Stomach smooth muscle (tissue), 2 donors: ENCODE results near the gene HMG20B.
"Not testable (repeated sequence)": the region's sequence is repeated elsewhere in the genome, so short reads cannot be mapped to it uniquely, and the experiment has no call there.

ENCODE experiments used
- H3K27ac ChIP-seq: one replicate; pipeline ENCODE4 v1.7.0; 2013; ENCODE audit warnings: mild to moderate bottlenecking, low read length, inconsistent platforms
- H3K27me3 ChIP-seq, 2 donors: one replicate each; pipeline ENCODE4 v1.7.0; 2013; ENCODE audit warnings: low read length in 2 of 2; ENCODE audit not compliant: insufficient read depth in 2 of 2, control insufficient read depth in 1 of 2
- H3K36me3 ChIP-seq, 2 donors: one replicate each; pipeline ENCODE4 v1.7.0; 2013; ENCODE audit warnings: low read length in 2 of 2; ENCODE audit not compliant: control insufficient read depth in 2 of 2, insufficient read depth in 2 of 2
- H3K4me1 ChIP-seq: one replicate; pipeline ENCODE4 v1.7.0; 2013; ENCODE audit warnings: low read length; ENCODE audit not compliant: control insufficient read depth, insufficient read depth
- H3K4me3 ChIP-seq, 2 donors: one replicate each; pipeline ENCODE4 v1.7.0; 2013; ENCODE audit warnings: low read length in 2 of 2
- H3K9ac ChIP-seq, 2 donors: one replicate each; pipeline ENCODE4 v1.7.0; 2013; ENCODE audit warnings: low read length in 2 of 2, mild to moderate bottlenecking in 1 of 2
- H3K9me3 ChIP-seq, 2 donors: one replicate each; pipeline ENCODE4 v1.7.0; 2013; ENCODE audit warnings: low read length in 2 of 2; ENCODE audit not compliant: control insufficient read depth in 2 of 2
- donor health status: healthy.
- donor health status: Pancreatic carcinoma.

The HMG20B gene

DNA sequence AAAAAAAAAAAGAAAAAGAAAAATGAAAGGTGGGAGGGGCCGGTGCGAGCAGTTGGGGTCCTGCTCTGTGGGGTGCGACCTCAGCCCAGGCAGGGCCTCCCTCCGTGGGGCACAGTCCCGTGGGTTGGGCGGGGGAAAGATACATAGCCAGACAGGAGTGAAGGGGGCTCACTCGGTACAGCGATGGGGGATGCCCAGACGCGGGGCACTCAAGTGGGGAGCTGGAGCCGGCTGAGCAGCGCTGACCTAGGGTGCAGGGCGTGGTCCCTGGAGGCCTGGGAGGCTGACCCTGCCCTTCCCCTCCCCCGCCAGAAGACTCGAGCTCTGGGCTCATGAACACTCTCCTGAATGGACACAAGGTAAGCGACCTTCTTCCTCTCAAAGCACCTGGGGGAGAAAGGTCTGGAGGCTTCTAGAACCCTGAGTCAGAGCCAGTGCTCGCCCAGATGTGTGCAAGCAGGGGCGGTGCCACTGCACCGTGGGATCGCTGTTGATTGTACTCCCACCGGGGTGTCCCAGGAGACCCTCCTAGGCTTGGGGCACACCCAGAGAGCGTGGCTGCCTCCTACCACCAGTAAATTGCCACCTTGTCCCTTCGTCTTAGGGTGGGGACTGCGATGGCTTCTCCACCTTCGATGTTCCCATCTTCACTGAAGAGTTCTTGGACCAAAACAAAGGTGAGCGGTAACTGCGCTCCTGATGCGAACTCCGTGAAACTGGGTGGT lies 3.4 kb downstream of the HMG20B start:
- H3K9me3 ChIP-seq = no peaks in the 10 kb centered on the region
- H3K27ac ChIP-seq = peak overlapping the region; percentile 46
- no peaks in the 10 kb centered on the region for H3K27me3 ChIP-seq
- H3K9ac ChIP-seq = no peak overlapping the region
- H3K4me1 ChIP-seq = peaks cover 29% of the 10 kb centered on the region
- H3K36me3 ChIP-seq = peaks cover 2 to 3% of the 10 kb centered on the region in 2 donors
- peak overlapping the region; percentile 62 to 71 for H3K4me3 ChIP-seq

DNA sequence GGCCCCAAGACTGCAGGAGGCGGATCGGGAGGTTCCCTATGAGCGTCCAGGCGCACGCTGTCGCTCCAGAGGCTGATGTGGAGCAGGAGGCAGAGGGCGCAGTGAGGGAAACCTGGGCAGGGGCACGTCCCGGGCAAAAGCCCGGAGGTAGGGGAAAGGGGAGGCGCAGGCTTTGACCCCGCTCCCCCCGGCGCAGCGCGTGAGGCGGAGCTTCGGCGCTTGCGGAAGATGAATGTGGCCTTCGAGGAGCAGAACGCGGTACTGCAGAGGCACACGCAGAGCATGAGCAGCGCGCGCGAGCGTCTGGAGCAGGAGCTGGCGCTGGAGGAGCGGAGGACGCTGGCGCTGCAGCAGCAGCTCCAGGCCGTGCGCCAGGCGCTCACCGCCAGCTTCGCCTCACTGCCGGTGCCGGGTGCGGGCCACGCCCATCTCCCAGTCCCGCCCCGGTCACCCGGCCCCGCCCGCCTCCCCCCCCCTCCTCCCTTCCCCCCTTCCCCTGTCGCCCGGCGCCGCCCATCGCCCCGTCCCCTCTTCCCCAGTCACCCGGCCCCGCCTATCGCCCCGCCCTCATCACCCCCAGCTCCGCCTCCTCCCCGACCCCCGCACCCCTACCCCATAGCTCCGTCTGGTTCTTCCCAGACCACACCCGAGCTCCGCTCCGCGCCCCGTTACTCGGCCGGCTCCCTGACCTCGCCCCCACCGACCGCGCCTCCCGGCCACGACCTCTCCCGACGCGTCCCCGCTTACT lies 4.1 kb downstream of the HMG20B start:
- Histone ChIP-seq H3K9ac (no peak overlapping the region), H3K9me3 (no peaks in the 10 kb centered on the region), H3K4me1 (peaks cover 28% of the 10 kb centered on the region), H3K27ac (peak overlapping the region; percentile 46), H3K4me3 (peak overlapping the region; percentile 62 to 71), H3K36me3 (peaks cover 2 to 3% of the 10 kb centered on the region in 2 donors), H3K27me3 (no peaks in the 10 kb centered on the region)

DNA sequence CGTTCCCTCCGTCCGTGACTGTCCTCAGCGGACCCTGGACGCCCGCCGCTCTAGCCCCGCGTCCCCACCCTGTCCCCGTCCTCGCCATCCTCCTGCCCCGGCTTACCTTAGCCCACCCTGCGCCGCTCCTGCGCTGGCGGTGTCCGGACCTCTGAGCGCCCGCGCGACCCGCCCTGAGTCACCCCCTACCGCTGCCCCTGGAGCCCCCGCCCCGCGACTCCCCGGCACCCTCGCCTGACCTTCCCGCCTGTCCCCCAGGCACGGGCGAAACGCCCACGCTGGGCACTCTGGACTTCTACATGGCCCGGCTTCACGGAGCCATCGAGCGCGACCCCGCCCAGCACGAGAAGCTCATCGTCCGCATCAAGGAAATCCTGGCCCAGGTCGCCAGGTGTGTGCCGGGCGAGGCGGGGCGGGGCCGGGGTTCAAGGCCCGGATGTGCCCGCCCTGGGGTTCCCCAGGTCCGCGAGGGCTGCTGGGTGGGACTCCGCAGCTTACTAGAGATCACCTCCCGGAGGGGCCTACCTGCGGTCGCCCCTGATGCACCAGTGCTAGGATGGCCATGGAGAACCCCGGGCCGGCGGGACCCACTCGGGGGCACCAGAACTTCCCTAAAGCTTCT lies 5.1 kb downstream of the HMG20B start:
- H3K36me3 ChIP-seq = peaks cover 2 to 3% of the 10 kb centered on the region in 2 donors
- H3K4me1 ChIP-seq = peaks cover 22% of the 10 kb centered on the region
- no peaks in the 10 kb centered on the region for H3K27me3 ChIP-seq
- H3K4me3 ChIP-seq = no peak overlapping the region
- no peak overlapping the region for H3K9ac ChIP-seq
- no peaks in the 10 kb centered on the region for H3K9me3 ChIP-seq
- H3K27ac ChIP-seq = no peak overlapping the region

DNA sequence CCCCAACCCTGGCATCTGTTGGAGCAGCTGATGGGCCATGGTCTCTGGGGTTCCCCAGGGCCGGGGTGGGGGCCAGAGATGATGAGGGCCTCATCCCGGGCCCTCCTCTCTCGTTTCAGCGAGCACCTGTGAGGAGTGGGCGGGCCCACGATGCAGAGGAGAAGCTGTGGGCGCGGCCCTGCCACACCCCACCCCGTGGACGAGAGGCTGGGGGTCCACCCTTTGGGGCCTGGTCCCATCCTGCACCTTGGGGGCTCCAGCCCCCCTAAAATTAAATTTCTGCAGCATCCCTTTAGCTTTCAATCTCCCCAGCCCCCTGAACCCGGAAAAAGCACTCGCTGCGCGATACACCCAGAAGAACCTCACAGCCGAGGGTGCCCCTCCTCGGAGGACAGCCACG lies 5.6 kb downstream of the HMG20B start:
- Histone ChIP-seq H3K4me3 (no peak overlapping the region), H3K9ac (no peak overlapping the region), H3K27me3 (no peaks in the 10 kb centered on the region), H3K4me1 (peaks cover 18% of the 10 kb centered on the region), H3K9me3 (no peaks in the 10 kb centered on the region), H3K27ac (no peak overlapping the region), H3K36me3 (peaks cover 2 to 3% of the 10 kb centered on the region in 2 donors)

DNA sequence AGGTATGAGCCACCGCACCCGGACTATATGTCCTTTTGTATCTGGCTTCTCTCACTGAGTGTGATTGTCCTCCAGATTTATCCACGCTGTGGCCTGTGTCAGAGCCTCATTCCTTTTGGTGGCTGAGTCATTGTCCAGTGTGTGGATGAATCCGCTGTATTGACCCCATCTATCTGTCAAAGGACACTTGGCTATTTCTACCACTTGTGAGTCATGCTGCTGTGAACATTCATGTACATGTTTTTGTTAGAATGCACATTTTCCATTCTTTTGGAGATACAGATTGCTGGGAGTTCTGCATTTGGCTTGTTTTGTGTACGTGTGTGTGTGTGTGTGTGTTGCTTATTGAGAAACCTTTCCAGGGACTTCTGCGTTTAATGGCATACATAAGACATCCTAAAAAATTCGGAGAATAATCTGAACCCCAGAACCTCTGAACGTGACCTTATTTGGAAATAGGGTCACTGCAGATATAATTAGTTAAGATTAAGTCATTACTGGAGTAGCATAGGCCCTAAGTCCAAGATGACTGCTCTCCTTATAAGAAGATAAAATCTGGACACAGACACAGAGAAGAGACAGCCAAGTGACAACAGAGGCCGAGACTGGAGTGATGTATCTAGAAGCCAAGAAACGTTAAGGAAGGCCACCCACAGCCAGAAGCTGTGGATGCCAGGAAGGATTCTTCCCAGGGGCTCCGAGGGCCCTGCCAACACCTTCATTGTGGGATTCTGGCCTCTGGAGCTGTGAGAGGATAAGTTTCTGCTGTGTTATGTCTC lies 7.6 kb downstream of the HMG20B start:
- no peak overlapping the region for H3K9ac ChIP-seq
- no peaks in the 10 kb centered on the region for H3K9me3 ChIP-seq
- peaks cover 0 to 1% of the 10 kb centered on the region in 2 donors for H3K36me3 ChIP-seq
- no peak overlapping the region for H3K27ac ChIP-seq
- H3K4me3 ChIP-seq = no peak overlapping the region
- peaks cover 14% of the 10 kb centered on the region for H3K4me1 ChIP-seq
- peaks cover 2 to 3% of the 10 kb centered on the region in 2 donors for H3K27me3 ChIP-seq

DNA sequence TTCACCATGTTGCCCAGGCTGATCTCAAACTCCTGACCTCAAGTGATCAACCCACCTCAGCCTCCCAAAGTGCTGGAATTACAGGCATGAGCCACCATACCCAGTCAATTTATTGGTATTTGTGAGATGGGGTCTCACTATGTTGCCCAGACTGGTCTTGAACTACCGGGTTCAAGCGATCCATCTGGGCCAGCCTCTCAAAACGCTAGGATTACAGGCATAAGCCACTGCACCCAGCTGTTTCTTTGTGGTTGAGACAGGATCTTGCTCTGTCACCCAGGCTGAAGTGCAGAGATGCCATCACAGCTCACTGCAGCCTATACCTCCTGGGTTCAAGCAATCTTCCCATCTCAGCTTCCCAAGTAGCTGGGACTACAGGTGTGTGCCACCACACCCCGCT lies 9.0 kb downstream of the HMG20B start:
- H3K4me1 ChIP-seq = peaks cover 15% of the 10 kb centered on the region
- H3K36me3 ChIP-seq, H3K27ac ChIP-seq, H3K9me3 ChIP-seq, H3K4me3 ChIP-seq, H3K9ac ChIP-seq: not testable (repeated sequence)
- peaks cover 7 to 14% of the 10 kb centered on the region in 2 donors for H3K27me3 ChIP-seq

DNA sequence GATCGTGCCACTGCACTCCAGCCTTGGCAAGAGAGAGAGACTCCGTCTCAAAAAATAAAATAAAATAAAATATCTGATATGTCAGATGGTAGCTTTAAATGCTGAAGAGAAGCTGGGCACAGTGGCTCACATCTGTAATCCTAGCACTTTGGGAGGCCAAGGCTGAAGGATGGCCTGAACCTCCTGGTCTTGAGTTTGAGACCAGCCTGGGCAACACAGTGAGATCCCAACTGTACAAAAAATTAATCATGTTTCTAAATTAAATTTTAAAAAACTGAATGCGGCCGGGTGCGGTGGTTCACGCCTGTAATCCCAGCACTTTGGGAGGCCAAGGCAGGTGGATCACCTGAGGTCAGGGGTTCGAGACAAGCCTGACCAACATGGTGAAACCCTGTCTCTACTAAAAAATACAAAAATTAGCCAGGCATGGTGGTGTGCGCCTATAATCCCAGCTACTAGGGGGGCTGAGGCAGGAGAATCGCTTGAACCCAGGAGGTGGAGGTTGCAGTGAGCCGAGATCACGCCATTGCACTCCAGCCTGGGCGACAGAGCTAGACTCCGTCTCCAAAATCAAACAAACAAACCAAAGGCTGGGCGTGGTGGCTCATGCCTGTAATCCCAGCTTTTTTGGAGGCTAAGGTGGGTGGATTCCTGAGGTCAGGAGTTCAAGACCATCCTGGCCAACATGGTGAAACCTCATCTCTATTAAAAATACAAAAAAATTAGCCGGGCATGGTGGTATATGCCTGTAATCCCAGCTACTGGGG lies 11.5 kb downstream of the HMG20B start:
- not testable (repeated sequence) for H3K9me3 ChIP-seq, H3K36me3 ChIP-seq, H3K4me3 ChIP-seq, H3K27ac ChIP-seq, H3K9ac ChIP-seq
- Histone ChIP-seq H3K4me1 (peaks cover 19% of the 10 kb centered on the region), H3K27me3 (peaks cover 7 to 16% of the 10 kb centered on the region in 2 donors)

DNA sequence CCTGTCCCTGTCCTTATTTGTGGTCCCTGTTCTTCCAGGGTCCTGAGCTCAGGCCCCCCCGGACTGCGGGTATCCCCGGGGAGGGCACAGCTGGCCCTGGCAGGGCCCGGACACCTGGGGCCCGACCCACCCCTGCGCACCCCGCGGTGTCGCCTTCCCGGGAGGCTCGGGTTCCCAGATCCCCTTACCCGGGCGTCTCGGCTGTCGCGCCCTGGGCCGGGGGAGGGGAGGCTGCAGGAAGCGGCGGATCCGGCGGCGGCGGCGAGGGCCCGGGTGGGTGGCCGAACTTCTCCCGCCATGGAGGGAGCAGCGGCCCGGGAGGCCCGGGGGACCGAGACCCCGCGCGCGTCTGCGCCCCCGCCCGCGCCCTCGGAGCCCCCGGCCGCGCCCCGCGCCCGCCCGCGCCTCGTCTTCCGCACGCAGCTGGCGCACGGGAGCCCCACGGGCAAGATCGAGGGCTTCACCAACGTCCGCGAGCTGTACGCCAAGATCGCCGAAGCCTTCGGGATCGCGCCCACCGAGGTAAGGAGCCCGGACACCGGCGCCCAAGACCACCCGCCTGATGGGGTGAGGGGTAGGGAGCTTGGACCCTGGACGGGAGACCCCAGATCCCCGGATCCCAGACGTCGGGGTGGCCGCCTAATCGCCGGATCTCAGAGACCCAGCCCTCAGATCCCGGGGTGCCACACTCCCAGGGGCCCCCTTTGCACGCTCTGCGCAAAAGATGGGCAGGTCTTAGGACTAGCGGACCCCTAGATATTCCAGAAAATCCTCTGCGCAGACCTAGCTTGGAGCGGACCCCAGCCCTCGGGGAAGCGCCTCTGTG lies 12.8 kb downstream of the HMG20B start, which contains the start of gene GIPC3:
TSS of gene GIPC3 (plus strand) at position 178 of the 826 bp plus-strand sequence. CDS start at position 298, 120 bp downstream.
- Histone ChIP-seq H3K27me3 (peaks cover 7 to 16% of the 10 kb centered on the region in 2 donors), H3K4me3 (peak within 1 kb of the TSS in 1 of 2 donors; percentile 47), H3K4me1 (peaks cover 19% of the 10 kb centered on the region), H3K9me3 (no peaks in the 10 kb centered on the region), H3K9ac (no peak within 1 kb of the TSS), H3K36me3 (no peaks in the 10 kb centered on the region), H3K27ac (no peak within 1 kb of the TSS)

DNA sequence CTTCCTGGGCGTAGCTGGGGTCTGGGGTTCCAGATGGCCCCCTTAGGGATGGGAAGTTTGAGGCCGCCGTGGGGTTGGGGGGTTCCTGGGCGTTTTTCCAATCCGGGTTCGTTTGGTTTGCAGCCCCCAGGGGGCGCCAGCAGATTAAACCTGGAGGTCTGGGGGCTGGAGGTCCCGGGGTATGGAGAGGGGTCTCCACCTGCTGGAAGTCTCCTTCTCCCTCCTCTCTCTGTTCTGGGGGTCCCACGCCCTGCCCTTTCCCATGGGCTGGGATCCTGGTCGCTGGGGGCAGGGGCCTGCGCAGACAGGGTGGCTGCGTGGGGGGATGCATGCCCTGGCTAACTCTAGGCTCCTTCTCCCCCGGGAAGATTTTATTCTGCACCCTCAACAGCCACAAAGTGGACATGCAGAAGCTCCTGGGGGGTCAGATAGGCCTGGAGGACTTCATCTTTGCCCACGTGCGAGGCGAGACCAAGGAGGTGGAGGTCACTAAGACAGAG lies 13.4 kb downstream of the HMG20B start:
- Histone ChIP-seq H3K27ac (no peak overlapping the region), H3K9ac (no peak overlapping the region)

More for the DNA sequence above, 13.4 kb downstream of the HMG20B start:
- H3K4me3 ChIP-seq = peak overlapping the region in 1 of 2 donors; percentile 47
- H3K4me1 ChIP-seq = peaks cover 19% of the 10 kb centered on the region
- H3K27me3 ChIP-seq = peaks cover 7 to 16% of the 10 kb centered on the region in 2 donors
- H3K9me3 ChIP-seq = no peaks in the 10 kb centered on the region
- no peaks in the 10 kb centered on the region for H3K36me3 ChIP-seq
